Measurements from ENCODE around the gene PPP1R27. TPM values are rescaled to one million over a fixed set of nuclear protein-coding genes. Genes with fewer than 3 reads are reported as not detected.

Gene PPP1R27
- total RNA-seq, 1 experiment from 2014 or later, result not detected

GRCh38 chr17:81844327-81844851 lies 9.5 kb upstream of the PPP1R27 start:
- intact Hi-C loops (cut with micrococcal nuclease; ENCODE audit: unreplicated experiment), result no loop called here
- Histone ChIP-seq H3K27me3 (replicated peaks; ENCODE audit: insufficient read depth, low read depth, low read length, poor library complexity) (no peaks in the 10 kb centered on the region), H3K4me3 (ENCODE audit: low read depth, low read length, poor library complexity, severe bottlenecking) (no peak overlapping the region), H3K4me1 (ENCODE audit: insufficient read depth, low read length, poor library complexity, severe bottlenecking) (no peaks in the 10 kb centered on the region), H3K27ac (ENCODE audit: low read depth, low read length, poor library complexity, severe bottlenecking) (no peak overlapping the region), H3K9me3 (ENCODE audit: low read depth, low read length, poor library complexity, severe bottlenecking) (no peaks in the 10 kb centered on the region), H3K36me3 (ENCODE audit: insufficient read depth, low read length, poor library complexity, severe bottlenecking) (peaks cover 61% of the 10 kb centered on the region)
- BruUV-seq (replicated peaks), result no TSS peak
- POLR2A ChIA-PET (ENCODE audit: low non-redundant PET), result no interaction called here
- CTCF ChIA-PET, result no interaction called here
- no peak for DNase-seq (ENCODE audit: low spot score)
- no peak for TF ChIP-seq EZH2 (IDR thresholded peaks at IDR 0.05; ENCODE audit: borderline replicate concordance, low read depth, low read length, poor library complexity, severe bottlenecking)
- TF ChIP-seq CTCF (conservative IDR thresholded peaks at IDR 0.05; ENCODE audit: low read depth, low read length), result no peak

GRCh38 chr17:81843713-81844326 lies 9.0 kb upstream of the PPP1R27 start:
- ChIA-PET POLR2A (ENCODE audit: low non-redundant PET) (no interaction called here), CTCF (no interaction called here)
- H3K27ac ChIP-seq (ENCODE audit: low read depth, low read length, poor library complexity, severe bottlenecking), result no peak overlapping the region
- DNase-seq (ENCODE audit: low spot score), result no peak
- H3K4me1 ChIP-seq (ENCODE audit: insufficient read depth, low read length, poor library complexity, severe bottlenecking), result no peaks in the 10 kb centered on the region
- H3K4me3 ChIP-seq (ENCODE audit: low read depth, low read length, poor library complexity, severe bottlenecking), result no peak overlapping the region
- H3K27me3 ChIP-seq (replicated peaks; ENCODE audit: insufficient read depth, low read depth, low read length, poor library complexity), result no peaks in the 10 kb centered on the region
- TF ChIP-seq CTCF (conservative IDR thresholded peaks at IDR 0.05; ENCODE audit: low read depth, low read length), result no peak
- H3K9me3 ChIP-seq (ENCODE audit: low read depth, low read length, poor library complexity, severe bottlenecking), result no peaks in the 10 kb centered on the region
- peaks cover 55% of the 10 kb centered on the region for H3K36me3 ChIP-seq (ENCODE audit: insufficient read depth, low read length, poor library complexity, severe bottlenecking)
- intact Hi-C loops (cut with micrococcal nuclease; ENCODE audit: unreplicated experiment), result no loop called here
- BruUV-seq (replicated peaks), result no TSS peak

DNA sequence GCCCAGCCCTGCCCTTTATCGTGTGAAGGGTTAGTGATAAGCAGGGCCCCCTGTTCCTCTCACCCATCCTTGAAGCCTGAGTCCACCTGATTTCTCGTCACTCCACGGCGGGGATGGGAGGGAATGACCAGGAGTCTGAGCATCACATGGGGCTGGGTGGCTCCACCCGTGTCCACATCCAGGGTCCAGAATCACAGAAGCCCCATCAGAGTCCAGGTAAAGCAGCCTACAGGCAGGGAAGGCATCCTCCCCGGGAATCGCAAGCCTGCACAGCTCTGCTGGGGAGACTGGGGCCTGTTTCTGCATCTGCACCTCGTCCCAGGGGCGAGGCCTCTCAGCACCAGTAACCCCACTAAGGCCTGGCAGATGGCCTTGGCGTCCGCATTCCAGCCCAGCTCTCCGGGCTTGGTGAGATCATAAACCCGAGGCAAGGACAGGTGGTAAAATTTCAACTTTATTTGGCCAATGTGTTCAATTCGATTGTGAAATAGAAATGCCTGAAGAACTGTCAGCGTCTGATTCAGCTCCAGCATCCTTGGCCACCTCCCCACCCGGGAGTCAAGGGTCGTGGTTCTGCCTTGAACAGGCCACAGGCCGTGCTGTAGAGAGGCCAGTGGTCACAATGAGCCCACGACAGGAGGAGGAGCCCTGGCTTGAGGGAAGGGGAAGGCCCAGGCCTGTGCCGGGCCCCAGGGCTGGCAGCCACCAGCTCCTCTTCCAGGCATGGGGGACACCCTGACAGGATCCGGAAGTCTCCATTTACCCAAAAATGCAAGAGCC lies 8.1 kb upstream of the PPP1R27 start:
- intact Hi-C loops (cut with micrococcal nuclease; ENCODE audit: unreplicated experiment), result no loop called here
- no peaks in the 10 kb centered on the region for H3K9me3 ChIP-seq (ENCODE audit: low read depth, low read length, poor library complexity, severe bottlenecking)
- no peaks in the 10 kb centered on the region for H3K4me1 ChIP-seq (ENCODE audit: insufficient read depth, low read length, poor library complexity, severe bottlenecking)
- CTCF ChIA-PET, result no interaction called here
- H3K4me3 ChIP-seq (ENCODE audit: low read depth, low read length, poor library complexity, severe bottlenecking), result no peak overlapping the region
- no peaks in the 10 kb centered on the region for H3K27me3 ChIP-seq (replicated peaks; ENCODE audit: insufficient read depth, low read depth, low read length, poor library complexity)
- no peak for DNase-seq (ENCODE audit: low spot score)
- H3K36me3 ChIP-seq (ENCODE audit: insufficient read depth, low read length, poor library complexity, severe bottlenecking), result peaks cover 49% of the 10 kb centered on the region
- no peak for TF ChIP-seq EZH2 (IDR thresholded peaks at IDR 0.05; ENCODE audit: borderline replicate concordance, low read depth, low read length, poor library complexity, severe bottlenecking)
- TF ChIP-seq CTCF (conservative IDR thresholded peaks at IDR 0.05; ENCODE audit: low read depth, low read length), result no peak
- no TSS peak for BruUV-seq (replicated peaks)
- POLR2A ChIA-PET (ENCODE audit: low non-redundant PET), result no interaction called here
- no peak overlapping the region for H3K27ac ChIP-seq (ENCODE audit: low read depth, low read length, poor library complexity, severe bottlenecking)
